HepG2 (cell line): ENCODE measurements around the gene FAM193A. TPM values are rescaled to one million over a fixed set of nuclear protein-coding genes. Genes with fewer than 3 reads are reported as not detected.
A peak's percentile ranks its signal among the peaks of the same experiment; 100 is the strongest.

Source experiments
- ATAC-seq: fragments of 200-7000 bp; cut with Tn5 transposase; 3 replicates; pipeline ENCODE4 v1.9.1; 2020; ENCODE audit warnings: mild to moderate bottlenecking, moderate library complexity
- BruUV-seq: library from RNA; stranded (reverse); fragments of 400-500 nt; replicated peaks from 2 replicates; lab custom pipeline; 2021; lab: Mats Ljungman, UMichigan
- CTCF ChIA-PET: fragments of 300-600 bp; formaldehyde crosslinking; extraction: SDS; loops from one replicate; lab custom pipeline; 2021; ENCODE audit warnings: low total read pairs, inconsistent platforms, low intra/inter-chr PET ratio; lab: Yijun Ruan, JAX
- POLR2A ChIA-PET: fragments of 350-600 bp; sonication (Branson Sonifier 250); formaldehyde crosslinking; loops from one replicate; lab custom pipeline; 2020; ENCODE audit warnings: antibody characterized with exemption, inconsistent platforms; lab: Yijun Ruan, JAX
- DNase-seq: peaks from one replicate; pipeline ENCODE4 v3.0.0-alpha.2; 2015; ENCODE audit warnings: low spot score
- FAIRE-seq: peaks from 3 replicates; lab custom pipeline; 2011; peaks lifted over from hg19 to GRCh38; lab: Jason Lieb, UNC
- H2AFZ ChIP-seq: one replicate; pipeline ENCODE4 v1.6.1; 2011; ENCODE audit warnings: low read length, inconsistent platforms
- H3K27ac ChIP-seq: fragments of 300-600 bp; 3 replicates; pipeline ENCODE4 v1.8.0; 2011; ENCODE audit warnings: mixed run types, mild to moderate bottlenecking, mixed read lengths, low read length, inconsistent platforms; ENCODE audit not compliant: insufficient read depth; ENCODE audit errors: extremely low read length
- H3K27me3 ChIP-seq, 2 experiments: fragments of 200-600 bp in 1 of 2; 2 replicates in 1 of 2; 3 replicates in 1 of 2; pipeline versions ENCODE4 v1.6.0 to v1.8.0; 2011; ENCODE audit warnings: low read length in 2 of 2, mild to moderate bottlenecking in 2 of 2, moderate library complexity in 2 of 2, inconsistent platforms in 1 of 2; ENCODE audit not compliant: insufficient read depth in 2 of 2, control insufficient read depth in 1 of 2
- H3K36me3 ChIP-seq, 2 experiments: fragments of 200-600 bp in 1 of 2; replicated peaks in 1 of 2; 2 replicates in 1 of 2; 3 replicates in 1 of 2; pipeline versions ENCODE4 v1.5.1 to v1.8.0; 2011; ENCODE audit warnings: low read length in 2 of 2, inconsistent platforms in 1 of 2; ENCODE audit not compliant: insufficient read depth in 2 of 2, control insufficient read depth in 1 of 2
- H3K4me1 ChIP-seq: 2 replicates; pipeline ENCODE4 v1.5.1; 2012; ENCODE audit warnings: low read length, inconsistent platforms; ENCODE audit not compliant: insufficient read depth
- H3K4me2 ChIP-seq: 2 replicates; pipeline ENCODE4 v1.6.0; 2011; ENCODE audit warnings: low read depth, low read length, inconsistent platforms
- H3K4me3 ChIP-seq, 3 experiments: fragments of 200-600 bp in 1 of 3; sonication (generic), shearing (Covaris generic) in 1 of 3; replicated peaks in 1 of 3; 2 replicates each; pipeline ENCODE4 v1.5.1; 2011 to 2016; ENCODE audit warnings: low read length in 3 of 3, inconsistent platforms in 2 of 3, low read depth in 2 of 3, mild to moderate bottlenecking in 2 of 3, control low read depth in 1 of 3, mixed read lengths in 1 of 3; ENCODE audit not compliant: insufficient read depth in 1 of 3
- H3K79me2 ChIP-seq: one replicate; pipeline ENCODE4 v1.6.1; 2011; ENCODE audit warnings: low read length, inconsistent platforms; ENCODE audit not compliant: insufficient read depth
- H3K9ac ChIP-seq: 2 replicates; pipeline ENCODE4 v1.6.0; 2011; ENCODE audit warnings: mild to moderate bottlenecking, low read depth, low read length, inconsistent platforms; ENCODE audit not compliant: insufficient read depth
- H3K9me3 ChIP-seq: 2 replicates; pipeline ENCODE4 v1.5.1; 2012; ENCODE audit warnings: mild to moderate bottlenecking, low read length
- H4K20me1 ChIP-seq: 2 replicates; pipeline ENCODE4 v1.6.0; 2011; ENCODE audit warnings: inconsistent platforms, mild to moderate bottlenecking, low read length, moderate library complexity; ENCODE audit not compliant: insufficient read depth
- AGO2 ChIP-seq: fragments of 200-400 bp; formaldehyde crosslinking; optimal IDR thresholded peaks from 2 replicates; pipeline ENCODE3; 2017; ENCODE audit warnings: mild to moderate bottlenecking, low read depth, low read length, moderate library complexity
- GATAD1 ChIP-seq: IDR thresholded peaks from 2 replicates; pipeline ENCODE4 v1.6.1; 2016; ENCODE audit warnings: missing genetic modification reagents, missing compliant biosample characterization
- MIER3 ChIP-seq: IDR thresholded peaks from 2 replicates; pipeline ENCODE4 v1.6.1; 2016; ENCODE audit warnings: missing compliant biosample characterization, borderline replicate concordance
- NCOA1 ChIP-seq: sonication (generic); formaldehyde crosslinking; IDR thresholded peaks from 2 replicates; pipeline ENCODE4 v1.9.0; 2021; ENCODE audit warnings: missing genetic modification reagents
- RBM39 ChIP-seq: fragments of 200-400 bp; formaldehyde crosslinking; IDR thresholded peaks from one replicate; pipeline ENCODE4 v1.6.1; 2018; ENCODE audit warnings: antibody characterized with exemption, mild to moderate bottlenecking, low read depth, low read length; ENCODE audit not compliant: poor library complexity, severe bottlenecking
- ZBTB33 ChIP-seq: sonication (generic); formaldehyde crosslinking; IDR thresholded peaks from 2 replicates; pipeline ENCODE4 v1.4.0; 2020; ENCODE audit warnings: missing genetic modification reagents
- ZBTB38 ChIP-seq: sonication (generic); formaldehyde crosslinking; IDR thresholded peaks from 2 replicates; pipeline ENCODE4 v1.5.1; 2020; ENCODE audit warnings: mild to moderate bottlenecking, missing genetic modification reagents
- ZNF10 ChIP-seq: sonication (generic); formaldehyde crosslinking; IDR thresholded peaks from 2 replicates; pipeline ENCODE4 v1.4.0; 2020; ENCODE audit warnings: mild to moderate bottlenecking, low read depth, missing genetic modification reagents, borderline replicate concordance
- ZNF124 ChIP-seq: sonication (generic); formaldehyde crosslinking; IDR thresholded peaks from 2 replicates; pipeline ENCODE4 v1.4.0; 2020; ENCODE audit warnings: missing genetic modification reagents
- ZNF292 ChIP-seq: sonication (generic); formaldehyde crosslinking; IDR thresholded peaks from 2 replicates; pipeline ENCODE4 v1.8.1; 2022; ENCODE audit warnings: mild to moderate bottlenecking, low read depth, missing genetic modification reagents, borderline replicate concordance
- ZNF468 ChIP-seq: sonication (generic); formaldehyde crosslinking; IDR thresholded peaks from 2 replicates; pipeline ENCODE4 v1.8.0; 2022; ENCODE audit warnings: mild to moderate bottlenecking, moderate library complexity, missing genetic modification reagents
- ZUFSP ChIP-seq: sonication (generic); formaldehyde crosslinking; IDR thresholded peaks from 2 replicates; pipeline ENCODE4 v1.9.0; 2021; ENCODE audit warnings: missing genetic modification reagents, mild to moderate bottlenecking, borderline replicate concordance
- WGBS: methylation state at CpG from one replicate; pipeline ENCODE4 v1.1.6; 2017; ENCODE audit warnings: low lambda C conversion rate; 5-methylcytosine and 5-hydroxymethylcytosine counted together
- in situ Hi-C: cut with HindIII; loops from 2 replicates; pipeline ENCODE4 v1.10.0; 2017; ENCODE audit warnings: low pct_unique_long_range_greater_than_20kb; ENCODE audit not compliant: extremely low pct_ligation_motif_present
- intact Hi-C: fragments of 100-400 bp; cut with micrococcal nuclease; formaldehyde crosslinking; loops from one replicate; pipeline ENCODE4 v1.10.0; 2022; ENCODE audit not compliant: unreplicated experiment
- polyA plus RNA-seq, 8 experiments: library from polyadenylated mRNA; depleted of rRNA in 3 of 8; stranded (reverse) in 7 of 8; unstranded in 1 of 8; fragments of >200 nt; fragmentation: Illumina TruSeq in 4 of 8; extraction: Trizol in 4 of 8; gene quantifications; 2 replicates each; pipeline versions ENCODE4 v1.2.1 to v1.2.3, GENCODE V29; 2011 to 2016; ENCODE audit warnings: low read depth in 4 of 8, missing spikeins in 1 of 8, mixed read lengths in 1 of 8; ENCODE audit not compliant: insufficient read depth in 1 of 8
- total RNA-seq, 5 experiments: library from RNA; depleted of rRNA; stranded (reverse); fragments of >200 nt; fragmentation: Illumina TruSeq; extraction: Trizol; gene quantifications; 2 replicates each; pipeline ENCODE4 v1.2.3, GENCODE V29; 2016; ENCODE audit warnings: low read depth in 1 of 5

FAM193A gene
- total and polyA plus RNA-seq, 2 of the 13 experiments (the other 11 are each of a cell fraction or from before 2014, with no cell fraction given), result 5.7 to 8.7 TPM

GRCh38 chr4:2731907-2732317 is 195.5 kb downstream of the FAM193A start:
- TF ChIP-seq AGO2, result peak; percentile 51
- TF ChIP-seq MIER3 (CRISPR knock-in tag), result no peak
- no peak for TF ChIP-seq ZUFSP (CRISPR knock-in tag)
- peak; percentile 26 for TF ChIP-seq RBM39
- TF ChIP-seq ZNF124 (CRISPR knock-in tag), result no peak
- TF ChIP-seq GATAD1, result no peak
- no peak for TF ChIP-seq NCOA1 (CRISPR knock-in tag)
- no peak for TF ChIP-seq ZNF292 (CRISPR knock-in tag)
- TF ChIP-seq ZNF468 (CRISPR knock-in tag), result no peak
- TF ChIP-seq ZBTB38 (CRISPR knock-in tag), result peak; percentile 25; the same call in 1 of the 2 replicates
- TF ChIP-seq ZNF10 (CRISPR knock-in tag), result no peak
- TF ChIP-seq ZBTB33, result peak; percentile 84
- Histone ChIP-seq H3K4me1 (peaks cover 17% of the 10 kb centered on the region), H3K27me3 (no peaks in the 10 kb centered on the region), H4K20me1 (no peaks in the 10 kb centered on the region), H3K36me3 (peaks cover 8 to 20% of the 10 kb centered on the region in 2 experiments; a peak in 4 of 5 replicates), H3K9ac (no peak overlapping the region), H3K9me3 (no peaks in the 10 kb centered on the region), H2AFZ (no peak overlapping the region), H3K4me3 (no peak overlapping the region), H3K27ac (no peak overlapping the region), H3K4me2 (no peak overlapping the region), H3K79me2 (no peaks in the 10 kb centered on the region)
- BruUV-seq, result no TSS peak
- 96% methylated on average over 26 of the region's 28 CpGs for WGBS
- ATAC-seq (no peak), DNase-seq (no peak), FAIRE-seq (no peak)
- CTCF ChIA-PET, result no interaction called here
- POLR2A ChIA-PET, result interaction anchor here (1.2 to 2.1 kb wide), 2 partner anchors 29 to 58 kb away, joined by 3 to 7 read pairs; no protein-coding TSS in a partner anchor
- intact Hi-C loops, result loop anchor here (2.0 kb wide), 1 partner anchor 59 kb away; no protein-coding TSS in a partner anchor
- in situ Hi-C loops, result no loop called here
